PC-9 (cell line): Measurements from ENCODE around the gene PPP1R15B. TPM values are rescaled to one million over a fixed set of nuclear protein-coding genes. Genes with fewer than 3 reads are reported as not detected.

Experiments
- BruUV-seq: library from RNA; stranded (reverse); fragments of 400-500 nt; replicated peaks from 2 replicates; lab custom pipeline; 2021; lab: Mats Ljungman, UMichigan
- CTCF ChIA-PET: fragments of 300-600 bp; sonication (Branson Sonifier 250); formaldehyde crosslinking; loops from one replicate; lab custom pipeline; 2022; ENCODE audit warnings: antibody characterized with exemption; lab: Charles Lee
- POLR2A ChIA-PET: fragments of 300-600 bp; sonication (Branson Sonifier 250); formaldehyde crosslinking; loops from one replicate; lab custom pipeline; 2022; ENCODE audit warnings: antibody characterized with exemption; ENCODE audit not compliant: unreplicated experiment; lab: Charles Lee
- DNase-seq, 2 experiments: peaks; one replicate each; pipeline versions ENCODE4 v3.0.0 to v3.0.0-alpha.2; 2015 to 2022; ENCODE audit warnings: mixed read lengths in 1 of 2
- H2AFZ ChIP-seq: fragments of 200-600 bp; sonication (generic); 2 replicates; pipeline ENCODE4 v1.8.1; 2017; ENCODE audit warnings: antibody characterized with exemption
- H3F3A ChIP-seq: fragments of 200-600 bp; sonication (generic); 2 replicates; pipeline ENCODE4 v1.8.1; 2017; ENCODE audit warnings: antibody characterized with exemption, mild to moderate bottlenecking, low read depth; ENCODE audit not compliant: insufficient read depth
- H3K27ac ChIP-seq: fragments of 200-600 bp; sonication (generic); 2 replicates; pipeline ENCODE4 v1.6.1; 2016; ENCODE audit warnings: mixed run types
- H3K27me3 ChIP-seq: fragments of 200-600 bp; sonication (generic); 2 replicates; pipeline ENCODE4 v1.6.1; 2016; ENCODE audit warnings: low read depth, mixed run types; ENCODE audit not compliant: insufficient read depth
- H3K36me3 ChIP-seq: fragments of 200-600 bp; sonication (generic); 2 replicates; pipeline ENCODE4 v1.6.1; 2016; ENCODE audit warnings: low read depth, mixed run types
- H3K4me1 ChIP-seq: fragments of 200-600 bp; sonication (generic); replicated peaks from 2 replicates; pipeline ENCODE4 v1.6.1; 2016; ENCODE audit warnings: mixed run types; ENCODE audit not compliant: insufficient read depth
- H3K4me2 ChIP-seq: fragments of 200-600 bp; sonication (generic); 2 replicates; pipeline ENCODE4 v1.6.1; 2017; ENCODE audit warnings: mixed run types
- H3K4me3 ChIP-seq: fragments of 200-600 bp; sonication (generic); 2 replicates; pipeline ENCODE4 v1.6.1; 2016; ENCODE audit warnings: mixed run types
- H3K79me2 ChIP-seq: fragments of 200-600 bp; sonication (generic); 2 replicates; pipeline ENCODE4 v1.6.1; 2017; ENCODE audit warnings: low read depth, mixed run types
- H3K9me2 ChIP-seq: fragments of 200-600 bp; sonication (generic); 2 replicates; pipeline ENCODE4 v1.8.1; 2017; ENCODE audit warnings: mild to moderate bottlenecking; ENCODE audit not compliant: insufficient read depth
- H3K9me3 ChIP-seq: fragments of 200-600 bp; sonication (generic); 2 replicates; pipeline ENCODE4 v1.8.1; 2016; ENCODE audit warnings: low read depth; ENCODE audit not compliant: insufficient read depth
- H4K20me1 ChIP-seq: fragments of 200-600 bp; sonication (generic); 2 replicates; pipeline ENCODE4 v1.8.1; 2017; ENCODE audit not compliant: insufficient read depth
- EZH2 ChIP-seq: fragments of 200-600 bp; sonication (generic); IDR thresholded peaks from 2 replicates; pipeline ENCODE4 v1.8.0; 2017; ENCODE audit warnings: antibody characterized with exemption, low read depth
- intact Hi-C: fragments of 100-400 bp; cut with micrococcal nuclease; formaldehyde crosslinking; loops from one replicate; pipeline ENCODE4 v1.10.0; 2022; ENCODE audit not compliant: unreplicated experiment
- total RNA-seq: library from RNA; stranded (reverse); gene quantifications from 2 replicates; pipeline ENCODE4 v1.2.3, GENCODE V29; 2021
- TF ChIP-seq, protein P1 (sequence below): fragments of 200-600 bp; sonication (generic); conservative IDR thresholded peaks from 2 replicates; pipeline ENCODE4 v1.6.1; 2017; ENCODE audit warnings: mixed run types, antibody characterized with exemption, mild to moderate bottlenecking, moderate library complexity

PPP1R15B gene
- total RNA-seq, 1 experiment from 2014 or later = 40.9 TPM

DNA sequence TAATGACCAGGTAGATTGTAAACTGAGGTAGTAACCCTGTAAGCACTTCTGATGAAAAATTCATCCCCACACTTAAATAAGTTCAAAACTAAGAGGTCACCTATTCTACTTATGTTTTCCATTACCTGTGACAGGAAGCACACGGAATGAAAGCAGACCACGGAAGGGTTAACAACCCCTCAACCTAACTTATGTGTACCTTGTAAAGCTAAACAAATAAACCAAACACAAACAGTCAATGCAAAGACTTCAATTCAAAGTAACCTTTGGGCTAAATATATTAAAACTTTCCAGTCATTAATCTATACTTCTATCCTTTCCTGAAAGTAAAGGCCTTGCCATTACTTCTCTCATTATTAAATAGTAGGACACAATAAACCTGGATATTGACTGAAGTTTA lies 7.0 kb downstream of the PPP1R15B start:
- H3K79me2 ChIP-seq = peaks cover 88% of the 10 kb centered on the region
- intact Hi-C loops = loop anchor here (10.0 kb wide), 1 partner anchor 400 kb away; no protein-coding TSS in a partner anchor
- H3K36me3 ChIP-seq = peaks cover 66% of the 10 kb centered on the region
- H3F3A ChIP-seq = peaks cover 66% of the 10 kb centered on the region; the same call in 1 of the 2 replicates
- no peak overlapping the region for H3K4me3 ChIP-seq
- H3K4me2 ChIP-seq = peak overlapping the region; percentile 94; the same call in 1 of the 2 replicates
- no peak overlapping the region for H3K27ac ChIP-seq
- no peaks in the 10 kb centered on the region for H3K9me2 ChIP-seq
- peaks cover 64% of the 10 kb centered on the region for H4K20me1 ChIP-seq
- H3K9me3 ChIP-seq = no peaks in the 10 kb centered on the region
- BruUV-seq = no TSS peak
- H3K4me1 ChIP-seq = peaks cover 17% of the 10 kb centered on the region
- DNase-seq = no peak
- TF ChIP-seq EZH2 = no peak
- ChIA-PET POLR2A (interaction anchor here (0.6 kb wide), 1 partner anchor 288 kb away, joined by 7 read pairs; no protein-coding TSS in a partner anchor), CTCF (no interaction called here)
- no peak overlapping the region for H2AFZ ChIP-seq
- H3K27me3 ChIP-seq = no peaks in the 10 kb centered on the region

DNA sequence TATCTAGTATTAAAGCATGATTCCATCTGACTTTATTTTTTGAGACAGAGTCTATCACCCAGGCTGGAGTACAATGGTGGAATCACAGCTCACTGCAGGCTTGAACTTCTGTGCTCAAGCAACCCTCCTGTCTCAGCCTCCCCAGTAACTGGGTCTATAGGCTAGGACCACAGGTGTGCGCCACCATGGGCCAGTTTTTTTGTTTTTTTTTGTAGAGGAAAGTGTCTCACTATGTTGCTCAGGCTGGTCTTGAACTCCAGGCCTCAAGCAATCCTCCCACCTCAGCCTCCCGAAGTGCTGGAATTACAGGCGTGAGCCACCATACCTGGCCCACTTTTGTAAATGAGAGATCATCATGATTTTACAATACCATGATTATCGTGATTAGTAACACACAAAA lies 9.2 kb downstream of the PPP1R15B start:
- Histone ChIP-seq H3K9me2 (no peaks in the 10 kb centered on the region), H3K4me3 (no peak overlapping the region), H3K79me2 (peaks cover 69% of the 10 kb centered on the region), H3K27me3 (no peaks in the 10 kb centered on the region), H2AFZ (no peak overlapping the region), H3K9me3 (no peaks in the 10 kb centered on the region), H3K36me3 (peaks cover 46% of the 10 kb centered on the region), H3K27ac (no peak overlapping the region), H3K4me2 (no peak overlapping the region), H3F3A (peaks cover 76% of the 10 kb centered on the region), H3K4me1 (peaks cover 22% of the 10 kb centered on the region), H4K20me1 (peaks cover 42% of the 10 kb centered on the region)
- ChIA-PET POLR2A (no interaction called here), CTCF (no interaction called here)
- no peak for DNase-seq
- intact Hi-C loops = loop anchor here (10.0 kb wide), 1 partner anchor 402 kb away; no protein-coding TSS in a partner anchor
- TF ChIP-seq EZH2 = no peak
- TF ChIP-seq, protein P1, sequence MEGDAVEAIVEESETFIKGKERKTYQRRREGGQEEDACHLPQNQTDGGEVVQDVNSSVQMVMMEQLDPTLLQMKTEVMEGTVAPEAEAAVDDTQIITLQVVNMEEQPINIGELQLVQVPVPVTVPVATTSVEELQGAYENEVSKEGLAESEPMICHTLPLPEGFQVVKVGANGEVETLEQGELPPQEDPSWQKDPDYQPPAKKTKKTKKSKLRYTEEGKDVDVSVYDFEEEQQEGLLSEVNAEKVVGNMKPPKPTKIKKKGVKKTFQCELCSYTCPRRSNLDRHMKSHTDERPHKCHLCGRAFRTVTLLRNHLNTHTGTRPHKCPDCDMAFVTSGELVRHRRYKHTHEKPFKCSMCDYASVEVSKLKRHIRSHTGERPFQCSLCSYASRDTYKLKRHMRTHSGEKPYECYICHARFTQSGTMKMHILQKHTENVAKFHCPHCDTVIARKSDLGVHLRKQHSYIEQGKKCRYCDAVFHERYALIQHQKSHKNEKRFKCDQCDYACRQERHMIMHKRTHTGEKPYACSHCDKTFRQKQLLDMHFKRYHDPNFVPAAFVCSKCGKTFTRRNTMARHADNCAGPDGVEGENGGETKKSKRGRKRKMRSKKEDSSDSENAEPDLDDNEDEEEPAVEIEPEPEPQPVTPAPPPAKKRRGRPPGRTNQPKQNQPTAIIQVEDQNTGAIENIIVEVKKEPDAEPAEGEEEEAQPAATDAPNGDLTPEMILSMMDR = no peak
- no TSS peak for BruUV-seq

DNA sequence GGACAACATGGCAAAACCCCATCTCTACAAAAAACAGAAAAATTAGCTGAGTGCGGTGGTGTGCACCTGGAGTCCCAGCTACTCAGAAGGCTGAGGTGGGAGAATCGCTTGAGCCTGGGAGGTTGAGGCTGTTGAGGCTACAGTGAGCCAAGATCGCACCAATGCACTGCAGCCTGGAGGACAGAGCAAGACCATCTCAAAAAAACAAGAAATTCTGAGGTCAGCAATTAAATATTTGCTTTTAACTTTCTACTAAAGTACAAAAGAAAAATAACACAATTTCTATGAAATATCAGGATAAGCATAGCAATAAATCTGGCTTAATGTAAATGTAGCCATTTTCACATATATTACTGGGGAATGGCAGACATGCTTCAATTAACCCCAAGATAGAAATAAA lies 9.9 kb downstream of the PPP1R15B start:
- peaks cover 71% of the 10 kb centered on the region for H3F3A ChIP-seq
- BruUV-seq = no TSS peak
- H3K36me3 ChIP-seq = peaks cover 39% of the 10 kb centered on the region
- H4K20me1 ChIP-seq = peaks cover 35% of the 10 kb centered on the region
- H3K9me2 ChIP-seq = no peaks in the 10 kb centered on the region
- H2AFZ ChIP-seq = no peak overlapping the region
- ChIA-PET CTCF (interaction anchor here (0.5 kb wide), 1 partner anchor 156 kb away, joined by 3 read pairs; no protein-coding TSS in a partner anchor), POLR2A (no interaction called here)
- no peak overlapping the region for H3K27ac ChIP-seq
- no peak for DNase-seq
- peaks cover 62% of the 10 kb centered on the region for H3K79me2 ChIP-seq
- intact Hi-C loops = loop anchor here (10.0 kb wide), 1 partner anchor 403 kb away; no protein-coding TSS in a partner anchor
- no peaks in the 10 kb centered on the region for H3K9me3 ChIP-seq
- TF ChIP-seq, protein P1 = no peak
- TF ChIP-seq EZH2 = no peak
- H3K4me3 ChIP-seq = no peak overlapping the region
- H3K27me3 ChIP-seq = no peaks in the 10 kb centered on the region
- no peak overlapping the region for H3K4me2 ChIP-seq
- H3K4me1 ChIP-seq = peaks cover 22% of the 10 kb centered on the region
